GM23248 (cell line): Measurements from ENCODE around the gene SYVN1. TPM values are rescaled to one million over a fixed set of nuclear protein-coding genes. Genes with fewer than 3 reads are reported as not detected.

Experiments
- DNase-seq: peaks from one replicate; pipeline ENCODE4 v3.0.0-alpha.2; 2015
- H2AFZ ChIP-seq: fragments of 200-600 bp; sonication (generic); 2 replicates; pipeline ENCODE4 v1.6.1; 2016; ENCODE audit warnings: antibody characterized with exemption
- H3F3A ChIP-seq: fragments of 200-600 bp; sonication (generic); 2 replicates; pipeline ENCODE4 v1.6.1; 2016; ENCODE audit warnings: mild to moderate bottlenecking, antibody characterized with exemption, mixed run types; ENCODE audit not compliant: insufficient read depth
- H3K27ac ChIP-seq: fragments of 200-600 bp; sonication (generic); 2 replicates; pipeline ENCODE4 v1.5.1; 2016; ENCODE audit warnings: mild to moderate bottlenecking
- H3K27me3 ChIP-seq: fragments of 200-600 bp; sonication (generic); replicated peaks from 2 replicates; pipeline ENCODE4 v1.6.1; 2016; ENCODE audit warnings: mild to moderate bottlenecking; ENCODE audit not compliant: insufficient read depth
- H3K36me3 ChIP-seq: fragments of 200-600 bp; sonication (generic); 2 replicates; pipeline ENCODE4 v1.6.1; 2016; ENCODE audit warnings: low read depth, mild to moderate bottlenecking
- H3K4me1 ChIP-seq: fragments of 200-600 bp; sonication (generic); 2 replicates; pipeline ENCODE4 v1.6.1; 2016; ENCODE audit warnings: mild to moderate bottlenecking; ENCODE audit not compliant: insufficient read depth
- H3K4me2 ChIP-seq: fragments of 200-600 bp; sonication (generic); one replicate; pipeline ENCODE4 v1.6.1; 2016; ENCODE audit warnings: mild to moderate bottlenecking; ENCODE audit not compliant: unreplicated experiment
- H3K4me3 ChIP-seq: fragments of 200-600 bp; sonication (generic); 2 replicates; pipeline ENCODE4 v1.5.1; 2016; ENCODE audit warnings: mild to moderate bottlenecking
- H3K79me2 ChIP-seq: fragments of 200-600 bp; sonication (generic); 2 replicates; pipeline ENCODE4 v1.6.1; 2016; ENCODE audit warnings: mild to moderate bottlenecking; ENCODE audit not compliant: insufficient read depth
- H3K9ac ChIP-seq: fragments of 200-600 bp; sonication (generic); 2 replicates; pipeline ENCODE4 v1.6.1; 2016; ENCODE audit warnings: mild to moderate bottlenecking
- H3K9me2 ChIP-seq: fragments of 200-600 bp; sonication (generic); 2 replicates; pipeline ENCODE4 v1.6.1; 2016; ENCODE audit warnings: mixed run types, mild to moderate bottlenecking, moderate library complexity; ENCODE audit not compliant: insufficient read depth
- H3K9me3 ChIP-seq: fragments of 200-600 bp; sonication (generic); one replicate; pipeline ENCODE4 v1.6.1; 2017; ENCODE audit warnings: low read depth
- H4K20me1 ChIP-seq: fragments of 200-600 bp; sonication (generic); 2 replicates; pipeline ENCODE4 v1.6.0; 2016; ENCODE audit not compliant: insufficient read depth
- EZH2 ChIP-seq: fragments of 200-600 bp; sonication (generic); IDR thresholded peaks from 2 replicates; pipeline ENCODE4 v1.6.1; 2018; ENCODE audit warnings: antibody characterized with exemption, mild to moderate bottlenecking; ENCODE audit not compliant: insufficient read depth, poor library complexity, severe bottlenecking
- EZH2phosphoT487 ChIP-seq: fragments of 200-600 bp; sonication (generic); IDR thresholded peaks from 2 replicates; pipeline ENCODE4 v1.6.1; 2018; ENCODE audit warnings: antibody characterized with exemption, moderate library complexity, mild to moderate bottlenecking, low read depth; ENCODE audit not compliant: insufficient read depth
- WGBS, 2 experiments: methylation state at CpG; one replicate each; pipeline ENCODE4 v1.1.6; 2015 to 2017; ENCODE audit warnings: low lambda C conversion rate in 2 of 2, low coverage in 1 of 2; ENCODE audit errors: missing lambda C conversion rate in 2 of 2; 5-methylcytosine and 5-hydroxymethylcytosine counted together
- in situ Hi-C: fragments of 300-500 bp; cut with MboI; formaldehyde crosslinking; loops from 2 replicates; pipeline ENCODE4 v1.15.0; 2020
- polyA plus RNA-seq: library from polyadenylated mRNA; unstranded; fragments of >200 nt; fragmentation: Nextera tagmentation; extraction: Ambion mirVana; gene quantifications from 2 replicates; pipeline ENCODE4 v1.2.1, GENCODE V29; 2016
- total RNA-seq: library from RNA; depleted of rRNA; stranded (reverse); fragments of >200 nt; shearing (Covaris generic); gene quantifications from 2 replicates; pipeline ENCODE4 v1.2.3, GENCODE V29; 2014

Gene SYVN1
- total and polyA plus RNA-seq, 2 experiments from 2014 or later = 21.2 to 29.5 TPM

GRCh38 chr11:65115361-65116082 is 18.8 kb downstream of the SYVN1 start:
- DNase-seq = no peak
- no peaks in the 10 kb centered on the region for H3K9me3 ChIP-seq
- no peak overlapping the region for H2AFZ ChIP-seq
- WGBS, 2 experiments = 85 to 91% methylated on average over 20 to 21 of the region's 21 CpGs
- peaks cover 32% of the 10 kb centered on the region for H3F3A ChIP-seq
- peaks cover 19% of the 10 kb centered on the region for H3K36me3 ChIP-seq
- no peaks in the 10 kb centered on the region for H3K27me3 ChIP-seq
- peak overlapping the region; percentile 84 for H3K4me2 ChIP-seq
- H3K9me2 ChIP-seq = no peaks in the 10 kb centered on the region
- no peaks in the 10 kb centered on the region for H4K20me1 ChIP-seq
- peaks cover 34% of the 10 kb centered on the region for H3K79me2 ChIP-seq
- H3K4me1 ChIP-seq = peaks cover 17% of the 10 kb centered on the region; the same call in 1 of the 2 replicates
- H3K4me3 ChIP-seq = no peak overlapping the region
- no peak for TF ChIP-seq EZH2
- TF ChIP-seq EZH2phosphoT487 = no peak
- in situ Hi-C loops = no loop called here
- H3K27ac ChIP-seq = no peak overlapping the region
- H3K9ac ChIP-seq = peak overlapping the region; percentile 96

GRCh38 chr11:65114538-65115171 is 19.7 kb downstream of the SYVN1 start:
- H3K9me3 ChIP-seq = no peaks in the 10 kb centered on the region
- H4K20me1 ChIP-seq = no peaks in the 10 kb centered on the region
- H3K36me3 ChIP-seq = peaks cover 10% of the 10 kb centered on the region
- no peak overlapping the region for H3K27ac ChIP-seq
- peaks cover 26% of the 10 kb centered on the region for H3K79me2 ChIP-seq
- DNase-seq = no peak
- TF ChIP-seq EZH2phosphoT487 = no peak
- H3K9me2 ChIP-seq = no peaks in the 10 kb centered on the region
- no peak overlapping the region for H3K9ac ChIP-seq
- in situ Hi-C loops = no loop called here
- H3F3A ChIP-seq = peaks cover 25% of the 10 kb centered on the region
- H3K4me2 ChIP-seq = no peak overlapping the region
- H2AFZ ChIP-seq = no peak overlapping the region
- 82 to 86% methylated on average over 11 of the region's 11 CpGs for WGBS, 2 experiments
- H3K27me3 ChIP-seq = no peaks in the 10 kb centered on the region
- no peak overlapping the region for H3K4me3 ChIP-seq
- peaks cover 17% of the 10 kb centered on the region; the same call in 1 of the 2 replicates for H3K4me1 ChIP-seq

- Histone ChIP-seq H3K4me3 (no peak overlapping the region), H3F3A (peaks cover 17% of the 10 kb centered on the region), H4K20me1 (no peaks in the 10 kb centered on the region), H3K27ac (no peak overlapping the region), H3K4me2 (no peak overlapping the region), H2AFZ (no peak overlapping the region), H3K36me3 (0 out of 2 replicates have a peak, but pooled peaks cover 7% of the 10 kb centered on the region), H3K27me3 (no peaks in the 10 kb centered on the region), H3K79me2 (peaks cover 18% of the 10 kb centered on the region), H3K9me2 (no peaks in the 10 kb centered on the region), H3K9ac (no peak overlapping the region), H3K9me3 (no peaks in the 10 kb centered on the region), H3K4me1 (peaks cover 17% of the 10 kb centered on the region; the same call in 1 of the 2 replicates)
- in situ Hi-C loops = no loop called here
- no peak for DNase-seq
- no peak for TF ChIP-seq EZH2phosphoT487
- no peak for TF ChIP-seq EZH2
- WGBS, 2 experiments = 53 to 64% methylated on average over 6 of the region's 6 CpGs
These were observed 20.5 kb downstream of the SYVN1 start for GRCh38 chr11:65113839-65114238.

- WGBS, 2 experiments = 10 to 19% methylated on average over 14 of the region's 14 CpGs
- peak; percentile 26 for DNase-seq
- peaks cover 12% of the 10 kb centered on the region for H3F3A ChIP-seq
- H3K36me3 ChIP-seq = 0 out of 2 replicates have a peak, but pooled peaks cover 2% of the 10 kb centered on the region
- 0 out of 2 replicates have a peak overlapping the region, but pooled peaks have one; percentile 71 for H3K4me3 ChIP-seq
- H3K4me1 ChIP-seq = peaks cover 17% of the 10 kb centered on the region; the same call in 1 of the 2 replicates
- H4K20me1 ChIP-seq = no peaks in the 10 kb centered on the region
- no peak for TF ChIP-seq EZH2phosphoT487
- no peak for TF ChIP-seq EZH2
- in situ Hi-C loops = no loop called here
- no peaks in the 10 kb centered on the region for H3K27me3 ChIP-seq
- H3K79me2 ChIP-seq = peaks cover 14% of the 10 kb centered on the region
- no peaks in the 10 kb centered on the region for H3K9me3 ChIP-seq
- no peak overlapping the region for H3K9ac ChIP-seq
- H3K4me2 ChIP-seq = peak overlapping the region; percentile 41
- no peak overlapping the region for H3K27ac ChIP-seq
- H2AFZ ChIP-seq = peak overlapping the region; percentile 26; the same call in 1 of the 2 replicates
- no peaks in the 10 kb centered on the region for H3K9me2 ChIP-seq
These were observed 21.0 kb downstream of the SYVN1 start for GRCh38 chr11:65113361-65113756.
